C4-2B (cell line): ENCODE data around the gene MOB2.

Source experiments
- ZFX ChIP-seq: fragments of 450-650 bp; IDR thresholded peaks from 2 replicates; pipeline ENCODE4 v1.6.1; 2017
- TF ChIP-seq, protein P1 (sequence below): fragments of 450-650 bp; conservative IDR thresholded peaks from 2 replicates; pipeline ENCODE4 v1.5.1; 2017; ENCODE audit warnings: mild to moderate bottlenecking

DNA sequence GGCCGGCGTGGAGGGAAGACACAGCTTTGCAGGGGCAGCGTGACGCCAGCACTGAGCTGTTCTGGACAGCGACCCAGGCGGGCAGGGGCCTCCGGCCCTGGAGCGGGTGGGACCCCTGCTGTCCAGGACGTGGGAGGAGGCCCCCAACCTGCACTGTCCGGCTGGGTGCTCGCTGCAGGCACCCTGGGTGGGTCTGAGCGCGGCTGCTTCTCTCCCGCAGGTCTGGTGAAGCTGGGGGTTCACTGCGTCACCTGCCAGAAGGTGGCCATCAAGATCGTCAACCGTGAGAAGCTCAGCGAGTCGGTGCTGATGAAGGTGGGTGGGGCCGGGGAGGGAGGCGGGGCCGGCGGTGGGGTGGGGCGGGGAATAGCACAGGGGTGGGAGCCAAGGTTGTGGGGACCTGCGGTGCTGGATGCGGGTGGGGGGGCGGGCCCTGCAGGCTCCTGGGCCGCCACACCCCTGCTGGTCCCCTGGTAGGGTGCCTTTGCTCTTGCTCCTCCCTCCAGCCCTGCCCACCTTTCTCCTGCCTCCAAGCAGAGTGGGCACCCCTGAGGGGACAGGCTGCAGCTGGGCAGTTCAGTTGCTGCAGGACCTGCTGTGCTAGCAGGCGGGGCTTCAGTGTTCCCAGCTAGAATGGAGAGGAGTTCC, 50.6 kb downstream of the MOB2 start:
- TF ChIP-seq, protein P1, sequence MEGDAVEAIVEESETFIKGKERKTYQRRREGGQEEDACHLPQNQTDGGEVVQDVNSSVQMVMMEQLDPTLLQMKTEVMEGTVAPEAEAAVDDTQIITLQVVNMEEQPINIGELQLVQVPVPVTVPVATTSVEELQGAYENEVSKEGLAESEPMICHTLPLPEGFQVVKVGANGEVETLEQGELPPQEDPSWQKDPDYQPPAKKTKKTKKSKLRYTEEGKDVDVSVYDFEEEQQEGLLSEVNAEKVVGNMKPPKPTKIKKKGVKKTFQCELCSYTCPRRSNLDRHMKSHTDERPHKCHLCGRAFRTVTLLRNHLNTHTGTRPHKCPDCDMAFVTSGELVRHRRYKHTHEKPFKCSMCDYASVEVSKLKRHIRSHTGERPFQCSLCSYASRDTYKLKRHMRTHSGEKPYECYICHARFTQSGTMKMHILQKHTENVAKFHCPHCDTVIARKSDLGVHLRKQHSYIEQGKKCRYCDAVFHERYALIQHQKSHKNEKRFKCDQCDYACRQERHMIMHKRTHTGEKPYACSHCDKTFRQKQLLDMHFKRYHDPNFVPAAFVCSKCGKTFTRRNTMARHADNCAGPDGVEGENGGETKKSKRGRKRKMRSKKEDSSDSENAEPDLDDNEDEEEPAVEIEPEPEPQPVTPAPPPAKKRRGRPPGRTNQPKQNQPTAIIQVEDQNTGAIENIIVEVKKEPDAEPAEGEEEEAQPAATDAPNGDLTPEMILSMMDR: no peak
- no peak for TF ChIP-seq ZFX
